ENCODE measurements around the gene NUCB1.

Gene NUCB1

GRCh38 chr19:48963371-48964204, 63.5 kb downstream of the NUCB1 start:
- no peak for DNase-seq

- no peak for DNase-seq
These were observed 64.3 kb downstream of the NUCB1 start for GRCh38 chr19:48964205-48965039.

GRCh38 chr19:48965040-48965805, 65.1 kb downstream of the NUCB1 start, which contains the start of gene FTL:
Gene FTL, plus strand, starts transcription at chr19:48965309. Its CDS starts 199 bp downstream, at chr19:48965508.
- DNase-seq, result peak; percentile 22

GRCh38 chr19:48965806-48966540, 65.9 kb downstream of the NUCB1 start:
- peak; percentile 35 for DNase-seq

GRCh38 chr19:48966541-48967345, 66.6 kb downstream of the NUCB1 start:
- DNase-seq, result no peak

- DNase-seq, result no peak
These were observed 67.5 kb downstream of the NUCB1 start for GRCh38 chr19:48967346-48968178.

- DNase-seq, result no peak
These were observed 68.1 kb downstream of the NUCB1 start for GRCh38 chr19:48968179-48968661.

- no peak for DNase-seq
These were observed 68.7 kb downstream of the NUCB1 start for GRCh38 chr19:48968813-48969218.

- no peak for DNase-seq
These were observed 69.4 kb downstream of the NUCB1 start for GRCh38 chr19:48969276-48970138.

- no peak for DNase-seq
These were observed 70.1 kb downstream of the NUCB1 start for GRCh38 chr19:48970139-48970766.

GRCh38 chr19:48970923-48971395, 70.8 kb downstream of the NUCB1 start:
- DNase-seq, result no peak

Measured in NCI-H1417 treated with DMSO at 0.1 percent for 48 hours (cell line).